H1 (cell line): ENCODE results near the gene DIP2C. TPM values are rescaled to one million over a fixed set of nuclear protein-coding genes. Genes with fewer than 3 reads are reported as not detected.

Experiments used
- CTCF ChIA-PET: fragments of 300-600 bp; sonication (Branson Sonifier 250); formaldehyde crosslinking; loops from one replicate; lab custom pipeline; 2021; ENCODE audit not compliant: partially characterized antibody; lab: Charles Lee
- POLR2A ChIA-PET: fragments of 300-600 bp; sonication (Branson Sonifier 250); formaldehyde crosslinking; loops from one replicate; lab custom pipeline; 2021; ENCODE audit warnings: inconsistent platforms; ENCODE audit not compliant: partially characterized antibody; lab: Charles Lee
- DNase-seq, 2 experiments: peaks; one replicate each; pipeline versions ENCODE4 v3.0.0 to v3.0.0-alpha.2; 2010 to 2022; ENCODE audit warnings: low spot score in 2 of 2, low read depth in 1 of 2, mixed read lengths in 1 of 2
- FAIRE-seq: peaks from 2 replicates; lab custom pipeline; 2011; peaks lifted over from hg19 to GRCh38; lab: Jason Lieb, UNC
- H2AFZ ChIP-seq: 2 replicates; pipeline ENCODE4 v1.8.1; 2012; ENCODE audit warnings: low read length, inconsistent platforms
- H2AK5ac ChIP-seq: 2 replicates; pipeline ENCODE4 v1.6.1; 2013; ENCODE audit warnings: low read depth, low read length
- H2BK120ac ChIP-seq: replicated peaks from 2 replicates; pipeline ENCODE3; 2013; ENCODE audit warnings: low read depth, low read length, inconsistent platforms
- H2BK12ac ChIP-seq: 2 replicates; pipeline ENCODE4 v1.6.1; 2013; ENCODE audit warnings: low read depth, low read length
- H2BK15ac ChIP-seq: 2 replicates; pipeline ENCODE4 v1.6.1; 2013; ENCODE audit warnings: low read length
- H2BK20ac ChIP-seq: 2 replicates; pipeline ENCODE4 v1.6.1; 2013; ENCODE audit warnings: low read length
- H2BK5ac ChIP-seq: 2 replicates; pipeline ENCODE4 v1.6.1; 2013; ENCODE audit warnings: low read depth, low read length
- H3K14ac ChIP-seq: 2 replicates; pipeline ENCODE4 v1.6.1; 2013; ENCODE audit warnings: inconsistent platforms; ENCODE audit not compliant: insufficient read length
- H3K18ac ChIP-seq: 2 replicates; pipeline ENCODE4 v1.6.1; 2013; ENCODE audit warnings: low read length; ENCODE audit errors: extremely low read depth
- H3K23ac ChIP-seq: 2 replicates; pipeline ENCODE4 v1.6.1; 2013; ENCODE audit warnings: inconsistent platforms; ENCODE audit not compliant: insufficient read length
- H3K23me2 ChIP-seq: 2 replicates; pipeline ENCODE4 v1.6.1; 2013; ENCODE audit warnings: low read depth, low read length
- H3K27ac ChIP-seq: 2 replicates; pipeline ENCODE4 v1.6.1; 2011; ENCODE audit warnings: low read depth, low read length, inconsistent platforms
- H3K27me3 ChIP-seq, 4 experiments: replicated peaks in 1 of 4; 1 replicate in 1 of 4; 2 replicates in 3 of 4; pipeline versions ENCODE4 v1.6.1 to v1.8.1; 2011 to 2013; ENCODE audit warnings: low read length in 3 of 4, mild to moderate bottlenecking in 3 of 4, inconsistent platforms in 2 of 4, mixed read lengths in 2 of 4, moderate library complexity in 1 of 4; ENCODE audit not compliant: control insufficient read depth in 3 of 4, insufficient read depth in 3 of 4; ENCODE audit errors: extremely low read depth in 1 of 4
- H3K36me3 ChIP-seq, 4 experiments: 2 replicates each; pipeline versions ENCODE4 v1.6.1 to v1.8.1; 2011 to 2013; ENCODE audit warnings: mild to moderate bottlenecking in 4 of 4, low read length in 3 of 4, moderate library complexity in 2 of 4, control low read depth in 1 of 4, inconsistent platforms in 1 of 4; ENCODE audit not compliant: insufficient read depth in 4 of 4, control insufficient read depth in 2 of 4
- H3K4ac ChIP-seq: replicated peaks from 2 replicates; pipeline ENCODE3; 2013; ENCODE audit warnings: low read length, low read depth, mixed read lengths, inconsistent platforms; ENCODE audit not compliant: insufficient read length
- H3K4me1 ChIP-seq, 4 experiments: replicated peaks in 1 of 4; 1 replicate in 1 of 4; 2 replicates in 3 of 4; pipeline versions ENCODE4 v1.6.1 to v1.8.1; 2011 to 2013; ENCODE audit warnings: low read length in 3 of 4, inconsistent platforms in 2 of 4, mixed read lengths in 1 of 4; ENCODE audit not compliant: insufficient read depth in 4 of 4, control insufficient read depth in 3 of 4
- H3K4me2 ChIP-seq, 2 experiments: 2 replicates each; pipeline versions ENCODE4 v1.6.1 to v1.8.1; 2011 to 2013; ENCODE audit warnings: low read depth in 2 of 2, low read length in 2 of 2, control low read depth in 1 of 2, inconsistent platforms in 1 of 2, mild to moderate bottlenecking in 1 of 2; ENCODE audit not compliant: insufficient read depth in 1 of 2
- H3K4me3 ChIP-seq, 4 experiments: fragments of 200-600, 300-600 bp in 1 of 4; sonication (generic), shearing (Covaris generic), sonication (Bioruptor Twin) in 1 of 4; 2 replicates each; pipeline versions ENCODE4 v1.5.1 to v1.8.1; 2011 to 2016; ENCODE audit warnings: low read length in 4 of 4, low read depth in 3 of 4, control low read depth in 2 of 4, inconsistent platforms in 2 of 4, mild to moderate bottlenecking in 2 of 4, mixed read lengths in 1 of 4, moderate library complexity in 1 of 4; ENCODE audit not compliant: insufficient read depth in 2 of 4; ENCODE audit errors: extremely low read depth in 1 of 4
- H3K56ac ChIP-seq: replicated peaks from 2 replicates; pipeline ENCODE3; 2013; ENCODE audit warnings: low read depth, mild to moderate bottlenecking, mixed read lengths, low read length, inconsistent platforms; ENCODE audit not compliant: insufficient read length
- H3K79me1 ChIP-seq: 2 replicates; pipeline ENCODE4 v1.6.1; 2013; ENCODE audit warnings: low read depth, low read length, control low read depth
- H3K79me2 ChIP-seq, 2 experiments: 2 replicates each; pipeline versions ENCODE4 v1.6.1 to v1.8.1; 2012 to 2013; ENCODE audit warnings: low read length in 2 of 2, mild to moderate bottlenecking in 2 of 2, inconsistent platforms in 1 of 2; ENCODE audit not compliant: insufficient read depth in 2 of 2, control insufficient read depth in 1 of 2
- H3K9ac ChIP-seq, 4 experiments: replicated peaks in 1 of 4; 1 replicate in 1 of 4; 2 replicates in 3 of 4; pipeline versions ENCODE4 v1.6.1 to v1.8.1; 2011 to 2013; ENCODE audit warnings: low read depth in 3 of 4, low read length in 3 of 4, control low read depth in 2 of 4, mild to moderate bottlenecking in 2 of 4, moderate library complexity in 2 of 4, inconsistent platforms in 1 of 4; ENCODE audit errors: extremely low read depth in 1 of 4
- H3K9me3 ChIP-seq, 2 experiments: 2 replicates each; pipeline versions ENCODE4 v1.6.1 to v1.8.1; 2012 to 2013; ENCODE audit warnings: mild to moderate bottlenecking in 2 of 2, moderate library complexity in 2 of 2, control low read depth in 1 of 2, inconsistent platforms in 1 of 2, low read depth in 1 of 2, low read length in 1 of 2, mixed read lengths in 1 of 2; ENCODE audit not compliant: insufficient read depth in 2 of 2
- H4K20me1 ChIP-seq, 2 experiments: replicated peaks in 1 of 2; 2 replicates each; pipeline versions ENCODE3 to v1.8.1; 2011 to 2013; ENCODE audit warnings: inconsistent platforms in 2 of 2, low read length in 2 of 2, mild to moderate bottlenecking in 1 of 2; ENCODE audit not compliant: insufficient read depth in 2 of 2, control insufficient read depth in 1 of 2
- H4K5ac ChIP-seq: 2 replicates; pipeline ENCODE4 v1.6.1; 2013; ENCODE audit warnings: low read length, low read depth, mixed read lengths, inconsistent platforms; ENCODE audit not compliant: insufficient read length
- H4K8ac ChIP-seq: 2 replicates; pipeline ENCODE4 v1.8.0; 2013; ENCODE audit warnings: mild to moderate bottlenecking, moderate library complexity, low read length, inconsistent platforms; ENCODE audit not compliant: insufficient read depth; ENCODE audit errors: extremely low read depth
- H4K91ac ChIP-seq: replicated peaks from 2 replicates; pipeline ENCODE3; 2013; ENCODE audit warnings: low read length, mixed read lengths, inconsistent platforms; ENCODE audit not compliant: insufficient read length
- CEBPB ChIP-seq: IDR thresholded peaks from 2 replicates; pipeline ENCODE4 v1.6.1; 2012; ENCODE audit warnings: low read depth, low read length
- KDM4A ChIP-seq: IDR thresholded peaks from one replicate; pipeline ENCODE4 v1.7.1; 2012; ENCODE audit warnings: low read depth, mild to moderate bottlenecking, moderate library complexity, low read length, inconsistent platforms; ENCODE audit not compliant: severe bottlenecking
- WGBS, 2 experiments: shearing (Covaris generic) in 1 of 2; methylation state at CpG; one replicate each; pipeline versions ENCODE4 v1.1.6 to v1.1.7; 2013 to 2015; ENCODE audit warnings: low lambda C conversion rate in 2 of 2, mixed read lengths in 2 of 2, inconsistent platforms in 1 of 2, low coverage in 1 of 2, missing lambda C conversion rate in 1 of 2; ENCODE audit not compliant: insufficient replicate concordance in 2 of 2, insufficient coverage in 1 of 2, insufficient read length in 1 of 2; ENCODE audit errors: extremely low coverage in 1 of 2, missing lambda C conversion rate in 1 of 2; 5-methylcytosine and 5-hydroxymethylcytosine counted together
- polyA plus RNA-seq, 7 experiments: library from polyadenylated mRNA; depleted of rRNA in 3 of 7; stranded (reverse) in 5 of 7; unstranded in 2 of 7; fragments of >200 nt in 5 of 7; fragments of 200-250 nt in 2 of 7; gene quantifications; 1 replicate in 5 of 7; 2 replicates in 1 of 7; 4 replicates in 1 of 7; pipeline versions ENCODE4 v1.2.1 to v1.2.3, GENCODE V29; 2011 to 2013; ENCODE audit warnings: missing spikeins in 2 of 7, mixed read lengths in 2 of 7
- total RNA-seq: library from RNA; stranded (reverse); fragmentation: NEBNext Ultra II Directional; extraction: Animal tissue kit (Norgen Biotek cat#: 25700); gene quantifications from 2 replicates; pipeline ENCODE4 v1.2.1, GENCODE V29; 2021

Gene DIP2C
- total and polyA plus RNA-seq, 2 of the 8 experiments (the other 6 are each of a cell fraction or from before 2014, with no cell fraction given), result 3.8 to 9.3 TPM

- Histone ChIP-seq H4K5ac (no peak overlapping the region), H4K8ac (no peak overlapping the region), H3K4me2 (no peak overlapping the region), H3K9me3 (no peaks in the 10 kb centered on the region), H2BK120ac (no peak overlapping the region), H2BK20ac (no peak overlapping the region), H2BK15ac (no peak overlapping the region), H2BK5ac (no peak overlapping the region), H4K91ac (no peak overlapping the region), H3K79me1 (no peaks in the 10 kb centered on the region), H3K23ac (no peak overlapping the region), H3K18ac (no peak overlapping the region), H3K27ac (no peak overlapping the region), H4K20me1 (peaks cover 0 to 2% of the 10 kb centered on the region in 2 experiments), H3K4me3 (no peak overlapping the region), H3K4me1 (no peaks in the 10 kb centered on the region), H3K27me3 (no peaks in the 10 kb centered on the region), H3K56ac (no peak overlapping the region), H3K79me2 (no peaks in the 10 kb centered on the region), H3K9ac (no peak overlapping the region), H3K36me3 (0 out of 8 replicates have a peak, but pooled peaks cover 0 to 3% (median 0%) of the 10 kb centered on the region in 4 experiments), H2AFZ (no peak overlapping the region), H2BK12ac (no peak overlapping the region), H3K4ac (no peak overlapping the region), H3K14ac (no peak overlapping the region), H2AK5ac (no peak overlapping the region), H3K23me2 (no peaks in the 10 kb centered on the region)
- ChIA-PET POLR2A (no interaction called here), CTCF (interaction anchor here (0.6 to 1.5 kb wide), 3 partner anchors 36 to 90 kb away, joined by 3 to 4 read pairs (median 3); no protein-coding TSS in a partner anchor)
- 85% methylated on average over 10 of the region's 10 CpGs; no CpG with 5 or more reads in 1 of the 2 experiments for WGBS, 2 experiments
- DNase-seq (no peak), FAIRE-seq (no peak)
- TF ChIP-seq CEBPB (no peak), KDM4A (no peak)
These were observed 368.7 kb downstream of the DIP2C start for GRCh38 chr10:320771-321170.
